ENCODE results near the gene TRIM8.

Gene TRIM8

GRCh38 chr10:102704915-102705314, 60.6 kb downstream of the TRIM8 start:
- POLR2A ChIA-PET: no interaction called here
- no peak for DNase-seq (ENCODE audit: extremely low spot score)
- no peak for TF ChIP-seq CTCF (IDR thresholded peaks at IDR 0.05; ENCODE audit: control extremely low read depth, extremely low read depth, low read depth, missing control alignments)
- CTCF ChIA-PET: no interaction called here

GRCh38 chr10:102705531-102705930, 61.3 kb downstream of the TRIM8 start:
- CTCF ChIA-PET: no interaction called here
- TF ChIP-seq CTCF (IDR thresholded peaks at IDR 0.05; ENCODE audit: control extremely low read depth, extremely low read depth, low read depth, missing control alignments): no peak
- POLR2A ChIA-PET: no interaction called here
- no peak for DNase-seq (ENCODE audit: extremely low spot score)

All from GM10248 (cell line).